Measurements from ENCODE around the gene ZER1.
"Not testable (repeated sequence)": the region's sequence is repeated elsewhere in the genome, so short reads cannot be mapped to it uniquely, and the experiment has no call there.

ZER1 gene

DNA sequence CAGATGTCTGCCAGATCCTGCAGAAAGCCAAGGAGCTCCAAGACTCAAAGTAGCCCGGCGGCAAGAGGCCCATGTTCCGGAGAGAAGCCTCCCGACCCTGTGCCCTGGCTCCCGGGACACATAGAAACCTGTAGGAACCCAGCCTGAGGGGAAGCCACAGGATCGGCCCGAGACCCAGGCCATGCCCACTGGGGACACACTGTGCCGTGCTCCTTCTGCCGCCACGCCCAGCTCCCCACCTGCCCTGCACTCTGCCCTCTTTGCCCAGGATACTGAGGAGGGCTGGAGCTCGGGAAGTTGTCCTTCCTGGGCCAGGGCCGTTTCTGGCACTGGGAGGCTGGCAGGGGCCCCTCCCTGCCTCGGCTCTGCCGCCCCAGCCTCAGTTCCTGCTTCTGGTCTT lies 36.1 kb upstream of the ZER1 start:
- H3K4me3 ChIP-seq (replicated peaks; ENCODE audit: low read depth, low read length) = no peak overlapping the region
- H3K27me3 ChIP-seq (replicated peaks; ENCODE audit: control insufficient read depth, insufficient read depth, low read length) = no peaks in the 10 kb centered on the region
- no peak for DNase-seq (ENCODE audit: extremely low read depth, insufficient read length)
- H3K36me3 ChIP-seq (ENCODE audit: control insufficient read depth, insufficient read depth, low read length) = peaks cover 28% of the 10 kb centered on the region
- TF ChIP-seq, protein P1, sequence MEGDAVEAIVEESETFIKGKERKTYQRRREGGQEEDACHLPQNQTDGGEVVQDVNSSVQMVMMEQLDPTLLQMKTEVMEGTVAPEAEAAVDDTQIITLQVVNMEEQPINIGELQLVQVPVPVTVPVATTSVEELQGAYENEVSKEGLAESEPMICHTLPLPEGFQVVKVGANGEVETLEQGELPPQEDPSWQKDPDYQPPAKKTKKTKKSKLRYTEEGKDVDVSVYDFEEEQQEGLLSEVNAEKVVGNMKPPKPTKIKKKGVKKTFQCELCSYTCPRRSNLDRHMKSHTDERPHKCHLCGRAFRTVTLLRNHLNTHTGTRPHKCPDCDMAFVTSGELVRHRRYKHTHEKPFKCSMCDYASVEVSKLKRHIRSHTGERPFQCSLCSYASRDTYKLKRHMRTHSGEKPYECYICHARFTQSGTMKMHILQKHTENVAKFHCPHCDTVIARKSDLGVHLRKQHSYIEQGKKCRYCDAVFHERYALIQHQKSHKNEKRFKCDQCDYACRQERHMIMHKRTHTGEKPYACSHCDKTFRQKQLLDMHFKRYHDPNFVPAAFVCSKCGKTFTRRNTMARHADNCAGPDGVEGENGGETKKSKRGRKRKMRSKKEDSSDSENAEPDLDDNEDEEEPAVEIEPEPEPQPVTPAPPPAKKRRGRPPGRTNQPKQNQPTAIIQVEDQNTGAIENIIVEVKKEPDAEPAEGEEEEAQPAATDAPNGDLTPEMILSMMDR (IDR thresholded peaks at IDR 0.05; ENCODE audit: insufficient read depth, low read length, poor library complexity, severe bottlenecking) = no peak

DNA sequence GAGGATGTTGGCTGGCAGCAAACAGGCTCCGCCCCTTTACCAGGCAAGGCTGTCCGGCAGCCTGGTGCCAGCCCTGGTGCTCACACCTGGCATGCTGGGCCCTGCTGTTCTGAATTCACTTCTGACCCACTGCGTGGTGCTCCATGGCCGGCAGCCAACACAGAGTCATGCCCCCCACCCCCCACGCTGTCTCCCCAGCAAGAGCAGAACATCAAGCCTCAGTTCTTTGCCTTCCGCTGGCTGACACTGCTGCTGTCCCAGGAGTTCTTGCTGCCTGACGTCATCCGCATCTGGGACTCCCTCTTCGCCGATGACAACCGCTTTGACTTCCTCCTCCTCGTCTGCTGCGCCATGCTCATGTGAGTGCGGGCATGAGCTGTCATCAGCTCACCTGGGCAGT lies 33.9 kb upstream of the ZER1 start:
- DNase-seq (ENCODE audit: extremely low read depth, insufficient read length) = no peak
- no peak overlapping the region for H3K4me3 ChIP-seq (replicated peaks; ENCODE audit: low read depth, low read length)
- H3K36me3 ChIP-seq (ENCODE audit: control insufficient read depth, insufficient read depth, low read length) = peaks cover 28% of the 10 kb centered on the region
- no peaks in the 10 kb centered on the region for H3K27me3 ChIP-seq (replicated peaks; ENCODE audit: control insufficient read depth, insufficient read depth, low read length)
- TF ChIP-seq, protein P1 (IDR thresholded peaks at IDR 0.05; ENCODE audit: insufficient read depth, low read length, poor library complexity, severe bottlenecking) = no peak

DNA sequence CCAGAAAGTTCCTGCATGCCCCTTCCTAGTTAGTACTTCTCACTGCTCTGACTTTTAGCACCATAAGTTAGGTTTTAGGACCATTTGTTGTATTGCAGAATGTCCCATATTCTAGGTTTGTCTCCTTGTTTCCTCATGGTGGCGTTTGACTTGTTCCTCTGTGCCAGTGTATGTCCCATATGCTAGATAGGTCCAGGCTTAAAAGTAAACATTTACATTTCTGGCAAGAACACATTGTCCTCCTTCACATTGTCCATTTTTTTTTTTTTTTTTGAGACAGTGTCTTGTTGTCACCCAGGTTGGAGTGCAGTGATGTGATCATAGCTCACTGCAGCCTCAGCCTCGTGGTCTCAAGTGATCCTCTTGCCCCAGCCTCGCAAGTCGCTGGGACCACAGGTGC lies 30.8 kb upstream of the ZER1 start:
- Histone ChIP-seq H3K4me3 (replicated peaks; ENCODE audit: low read depth, low read length) (no peak overlapping the region), H3K36me3 (ENCODE audit: control insufficient read depth, insufficient read depth, low read length) (peaks cover 23% of the 10 kb centered on the region), H3K27me3 (replicated peaks; ENCODE audit: control insufficient read depth, insufficient read depth, low read length) (no peaks in the 10 kb centered on the region)
- DNase-seq (ENCODE audit: extremely low read depth, insufficient read length) = no peak
- TF ChIP-seq, protein P1 (IDR thresholded peaks at IDR 0.05; ENCODE audit: insufficient read depth, low read length, poor library complexity, severe bottlenecking) = no peak

DNA sequence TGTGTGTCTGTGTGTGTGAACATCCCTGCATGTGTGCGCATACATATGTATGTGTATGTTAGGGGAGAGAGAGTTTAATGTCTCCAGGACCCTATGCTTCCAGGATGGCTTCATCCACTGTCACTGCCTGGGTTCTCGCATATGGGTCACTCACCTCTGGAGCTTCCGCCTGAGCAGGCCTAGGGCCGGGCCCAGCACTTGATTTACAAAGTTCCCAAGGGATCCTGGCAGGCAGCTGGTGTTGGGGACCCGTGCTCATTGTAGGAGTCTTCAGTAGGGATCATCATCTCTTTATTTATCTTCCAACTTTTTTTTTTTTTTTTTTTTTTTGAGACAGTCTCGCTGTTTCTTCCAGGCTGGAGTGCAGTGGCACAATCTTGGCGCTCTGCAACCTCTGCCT lies 28.3 kb upstream of the ZER1 start:
- no peak overlapping the region for H3K4me3 ChIP-seq (replicated peaks; ENCODE audit: low read depth, low read length)
- no peak for DNase-seq (ENCODE audit: extremely low read depth, insufficient read length)
- peaks cover 14% of the 10 kb centered on the region for H3K36me3 ChIP-seq (ENCODE audit: control insufficient read depth, insufficient read depth, low read length)
- TF ChIP-seq, protein P1 (IDR thresholded peaks at IDR 0.05; ENCODE audit: insufficient read depth, low read length, poor library complexity, severe bottlenecking) = no peak
- H3K27me3 ChIP-seq (replicated peaks; ENCODE audit: control insufficient read depth, insufficient read depth, low read length) = no peaks in the 10 kb centered on the region

DNA sequence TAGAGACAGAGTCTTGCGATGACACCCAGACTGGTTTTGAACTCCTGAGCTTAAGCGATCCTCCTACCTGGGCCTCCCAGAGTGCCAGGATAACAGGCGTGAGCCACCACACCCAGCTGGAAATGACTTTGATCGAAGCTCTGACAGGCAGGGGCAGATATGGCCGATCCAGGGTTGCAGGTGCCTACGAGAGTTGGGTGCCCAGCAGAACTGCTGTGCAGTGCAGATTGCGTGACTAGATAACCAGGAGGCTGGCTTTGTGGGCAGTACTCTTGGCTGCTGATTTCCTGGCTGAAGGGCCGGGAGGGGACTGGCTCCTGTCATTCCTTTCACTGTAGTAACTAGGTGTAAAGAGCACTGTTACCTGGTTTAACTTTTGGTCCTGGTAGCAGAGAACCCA lies 27.2 kb upstream of the ZER1 start:
- TF ChIP-seq, protein P1 (IDR thresholded peaks at IDR 0.05; ENCODE audit: insufficient read depth, low read length, poor library complexity, severe bottlenecking) = no peak
- no peak for DNase-seq (ENCODE audit: extremely low read depth, insufficient read length)
- H3K4me3 ChIP-seq (replicated peaks; ENCODE audit: low read depth, low read length) = no peak overlapping the region
- H3K36me3 ChIP-seq (ENCODE audit: control insufficient read depth, insufficient read depth, low read length) = peaks cover 16% of the 10 kb centered on the region
- H3K27me3 ChIP-seq (replicated peaks; ENCODE audit: control insufficient read depth, insufficient read depth, low read length) = no peaks in the 10 kb centered on the region

DNA sequence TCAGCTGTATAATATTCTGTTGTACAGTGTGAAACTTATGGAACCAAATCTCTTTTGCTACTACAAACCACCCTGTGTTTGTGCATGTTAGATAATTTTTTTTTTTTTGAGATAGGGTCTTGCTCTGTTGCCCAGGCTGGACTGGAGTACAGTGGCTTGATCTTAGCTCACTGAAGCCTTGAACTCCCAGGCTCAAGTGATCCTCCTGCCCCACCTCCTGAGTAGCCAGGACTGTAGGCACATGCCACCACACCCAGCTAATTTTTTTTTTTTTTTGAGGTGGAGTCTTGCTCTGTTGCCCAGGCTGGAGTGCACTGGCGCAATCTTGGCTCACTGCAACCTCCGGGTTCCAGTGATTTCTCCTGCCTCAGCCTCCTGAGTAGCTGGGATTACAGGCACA lies 23.2 kb upstream of the ZER1 start:
- not testable (repeated sequence) for DNase-seq (ENCODE audit: extremely low read depth, insufficient read length); H3K27me3 ChIP-seq (replicated peaks; ENCODE audit: control insufficient read depth, insufficient read depth, low read length); H3K4me3 ChIP-seq (replicated peaks; ENCODE audit: low read depth, low read length)
- peaks cover 34% of the 10 kb centered on the region for H3K36me3 ChIP-seq (ENCODE audit: control insufficient read depth, insufficient read depth, low read length)
